NCI-H2081 treated with DMSO at 0.1 percent for 48 hours (cell line): ENCODE results near the gene GPLD1.

Source experiments
- DNase-seq: peaks from one replicate; lab custom pipeline; 2025; lab: John Stamatoyannopoulos, UW

Gene GPLD1

GRCh38 chr6:24497254-24497970 lies 8.0 kb upstream of the GPLD1 start:
- no peak for DNase-seq

DNA sequence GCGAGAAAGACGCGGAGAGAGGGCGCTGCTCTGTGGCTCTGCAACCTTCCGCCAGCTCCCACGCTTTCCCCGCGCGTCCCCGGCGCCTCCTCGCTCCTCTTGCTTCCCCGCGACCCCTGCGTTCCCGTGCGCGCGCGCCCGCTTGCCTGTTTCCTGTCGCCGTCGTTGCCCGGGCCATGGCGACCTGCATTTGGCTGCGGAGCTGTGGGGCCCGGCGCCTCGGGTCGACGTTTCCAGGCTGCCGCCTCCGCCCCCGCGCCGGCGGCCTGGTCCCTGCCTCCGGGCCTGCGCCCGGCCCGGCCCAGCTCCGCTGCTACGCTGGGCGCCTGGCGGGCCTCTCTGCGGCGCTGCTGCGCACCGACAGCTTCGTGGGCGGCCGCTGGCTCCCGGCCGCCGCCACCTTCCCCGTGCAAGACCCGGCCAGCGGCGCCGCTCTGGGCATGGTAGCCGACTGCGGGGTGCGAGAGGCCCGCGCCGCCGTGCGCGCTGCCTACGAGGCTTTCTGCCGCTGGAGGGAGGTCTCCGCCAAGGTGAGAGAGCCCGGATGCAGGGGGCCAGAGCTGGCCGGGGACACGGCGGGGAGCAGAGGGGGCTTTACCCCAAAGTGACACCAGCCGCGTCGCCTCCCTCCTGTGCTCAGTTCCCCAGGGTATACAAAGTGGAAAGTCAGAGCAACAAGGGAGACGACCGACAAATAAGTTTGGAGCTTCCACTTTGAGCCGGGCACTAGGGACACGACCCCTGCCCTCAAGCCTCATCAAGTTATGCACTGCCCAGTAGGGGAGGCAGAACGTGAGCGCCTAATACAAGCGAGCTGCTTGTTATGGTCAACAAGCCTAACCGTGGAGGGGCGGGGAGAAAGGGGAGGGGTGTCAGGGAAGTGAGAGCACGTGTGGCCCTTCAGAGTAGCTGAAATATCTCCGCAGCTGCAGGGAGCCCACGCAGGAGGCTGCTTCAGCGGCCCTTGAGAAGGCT lies 5.7 kb upstream of the GPLD1 start, which contains the start of gene ALDH5A1:
Gene ALDH5A1 (plus strand): TSS at position 149 of the 975 bp plus-strand sequence. CDS start 28 bp downstream, at position 177.
- DNase-seq = no peak

DNA sequence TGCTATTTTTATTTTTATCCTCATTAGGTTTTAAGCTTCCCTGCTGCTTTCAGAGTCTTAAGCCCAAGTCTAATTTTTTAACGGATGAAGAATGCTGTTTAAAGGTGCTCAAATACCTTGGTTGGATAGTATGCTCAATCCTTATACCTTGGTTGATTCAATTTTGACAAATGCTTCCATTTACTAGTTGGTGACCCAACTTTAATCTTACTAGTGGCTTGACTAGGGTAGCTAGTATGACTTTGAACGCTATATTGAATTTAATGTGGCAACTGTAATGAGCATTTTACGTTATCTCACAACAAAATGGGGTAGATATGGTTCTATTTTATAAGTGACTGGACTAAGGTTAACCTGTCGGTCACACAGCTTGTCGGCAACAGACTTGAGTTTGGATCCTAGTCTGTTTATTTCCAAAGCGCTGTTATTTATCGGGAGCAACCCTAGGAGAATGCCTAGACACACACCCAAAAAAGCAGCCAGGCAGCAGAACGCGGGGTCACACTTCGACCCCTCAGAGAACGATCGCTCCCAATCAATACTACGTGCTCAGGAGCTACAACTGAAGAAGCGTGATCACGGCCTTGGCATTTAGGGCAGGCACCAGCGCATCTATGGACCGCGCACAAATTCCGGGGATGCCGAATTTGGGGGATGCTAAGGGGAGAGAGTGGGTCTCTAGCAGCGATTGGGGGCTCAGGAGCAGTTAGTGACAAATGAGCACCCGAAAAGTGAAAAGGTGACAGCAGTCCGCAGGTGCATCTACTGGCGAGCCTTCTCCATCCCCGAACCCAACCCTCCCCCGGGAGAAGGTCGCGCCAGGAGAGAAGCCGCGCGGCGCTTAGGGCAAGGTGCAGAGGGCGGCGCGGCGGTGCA lies 4.8 kb upstream of the GPLD1 start:
- DNase-seq = no peak

GRCh38 chr6:24492475-24492874 lies 3.1 kb upstream of the GPLD1 start:
- no peak for DNase-seq

- no peak for DNase-seq
Measured at GRCh38 chr6:24490948-24491347, 1.6 kb upstream of the GPLD1 start.

- no peak for DNase-seq
Measured at GRCh38 chr6:24489881-24490280, 503 bp upstream of the GPLD1 start.

GRCh38 chr6:24486065-24486464 lies 3.3 kb downstream of the GPLD1 start:
- DNase-seq = no peak

DNA sequence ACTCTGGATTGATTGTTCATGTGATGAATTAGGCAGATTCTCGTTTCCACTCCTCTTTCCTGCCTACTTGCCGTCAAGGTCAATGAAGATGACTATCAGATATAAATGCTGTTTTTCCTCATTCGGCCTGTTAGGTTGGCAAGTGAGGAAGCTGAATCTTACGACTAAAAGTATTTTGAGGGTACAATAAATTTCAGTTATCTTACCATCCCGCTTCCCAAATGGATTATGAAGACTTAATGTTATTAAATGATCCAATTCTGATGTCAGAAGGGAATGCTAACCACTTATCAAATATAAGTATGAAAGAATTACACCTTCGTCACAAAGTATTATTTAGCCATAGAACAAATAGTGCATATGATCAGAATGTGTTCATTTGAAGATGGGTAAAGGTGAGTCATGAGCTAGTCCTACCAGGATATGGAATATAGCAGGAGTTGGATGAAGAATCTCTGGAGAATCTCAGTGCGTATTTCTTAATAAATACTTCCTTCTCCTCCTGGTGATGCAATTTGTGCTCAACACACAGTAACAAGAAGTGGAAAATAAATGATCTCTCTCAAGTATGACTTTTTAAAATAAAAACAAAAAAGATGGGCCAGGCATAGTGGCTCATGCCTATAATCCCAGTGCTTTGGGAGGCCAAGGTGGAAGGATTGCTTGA lies 4.6 kb downstream of the GPLD1 start:
- DNase-seq = no peak

DNA sequence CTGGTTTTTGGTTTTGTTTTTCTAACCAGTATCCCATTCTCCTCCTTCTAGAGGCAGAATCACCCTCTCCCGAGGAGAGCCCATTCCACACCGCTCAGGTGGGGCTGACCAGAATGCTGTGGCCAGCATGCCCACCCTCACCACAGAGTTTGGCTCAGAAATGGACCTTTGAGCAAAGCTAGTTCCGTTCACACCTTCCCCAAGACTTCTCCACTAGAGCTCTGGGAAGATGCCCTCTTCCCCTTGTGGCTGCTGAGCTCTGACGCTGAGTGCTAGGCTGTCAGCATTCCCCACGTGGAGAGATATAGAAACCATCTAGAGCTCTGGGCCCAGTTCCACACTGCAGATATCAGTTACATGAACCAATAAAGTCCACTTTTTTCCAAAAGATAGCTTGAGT lies 7.9 kb downstream of the GPLD1 start:
- no peak for DNase-seq

DNA sequence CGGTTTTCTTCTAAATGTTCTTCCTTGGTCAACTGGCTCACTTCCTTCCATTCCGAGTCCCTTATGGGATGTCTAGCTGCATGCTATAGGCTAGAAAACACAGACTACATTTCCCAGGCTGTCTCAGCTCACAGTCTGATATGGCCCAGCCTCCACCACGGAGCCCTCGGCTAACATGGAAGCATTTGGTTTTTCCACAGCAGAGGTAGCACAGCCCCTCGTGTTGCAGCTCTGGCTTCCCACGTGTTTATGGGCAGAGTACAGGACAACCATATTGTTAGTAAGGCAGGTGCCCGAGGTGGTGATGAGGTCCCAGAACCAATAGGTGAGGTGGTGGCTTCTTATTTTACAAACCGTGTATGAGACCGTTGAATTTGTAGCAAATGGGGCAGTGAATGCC lies 8.7 kb downstream of the GPLD1 start:
- no peak for DNase-seq

- DNase-seq = no peak
Measured at GRCh38 chr6:24478903-24479302, 10.5 kb downstream of the GPLD1 start.

DNA sequence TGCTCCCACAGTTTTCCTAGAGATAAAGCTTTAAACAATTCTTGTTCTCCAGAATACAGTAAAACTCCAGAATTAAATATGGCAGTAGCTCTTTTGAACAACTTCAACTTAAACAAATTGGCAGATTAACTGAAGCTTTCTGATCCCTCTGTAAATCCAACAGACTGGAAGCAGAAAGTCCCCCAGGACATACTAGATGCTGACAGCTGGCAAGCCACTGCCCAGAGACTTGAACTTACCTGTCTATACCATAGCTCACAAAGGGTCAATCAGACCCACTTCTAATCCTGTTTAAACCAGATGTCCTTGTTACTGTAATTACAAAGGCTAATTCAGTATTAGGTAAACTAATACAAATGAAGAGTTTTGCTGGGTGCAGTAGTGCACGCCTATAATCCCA lies 12.3 kb downstream of the GPLD1 start:
- DNase-seq = no peak

DNA sequence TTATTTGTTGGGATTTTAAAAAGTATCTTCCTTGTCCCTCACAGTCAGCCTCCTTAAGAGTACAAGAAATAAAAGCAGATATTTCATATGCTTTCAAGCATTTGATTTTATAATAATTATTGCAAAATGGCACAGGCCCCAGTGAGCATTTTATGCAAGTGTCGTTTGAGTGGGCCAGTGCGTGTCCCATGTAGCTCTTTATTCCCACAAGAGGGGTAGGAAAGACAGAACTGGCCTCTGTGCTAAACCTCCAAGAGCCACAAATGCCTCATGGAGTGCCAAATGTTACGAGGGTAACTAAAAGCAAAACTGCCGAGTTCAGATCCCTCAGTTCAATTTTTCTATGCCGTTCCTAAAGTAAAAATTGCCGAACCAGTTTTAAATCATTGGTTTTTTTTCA lies 12.7 kb downstream of the GPLD1 start:
- no peak for DNase-seq

DNA sequence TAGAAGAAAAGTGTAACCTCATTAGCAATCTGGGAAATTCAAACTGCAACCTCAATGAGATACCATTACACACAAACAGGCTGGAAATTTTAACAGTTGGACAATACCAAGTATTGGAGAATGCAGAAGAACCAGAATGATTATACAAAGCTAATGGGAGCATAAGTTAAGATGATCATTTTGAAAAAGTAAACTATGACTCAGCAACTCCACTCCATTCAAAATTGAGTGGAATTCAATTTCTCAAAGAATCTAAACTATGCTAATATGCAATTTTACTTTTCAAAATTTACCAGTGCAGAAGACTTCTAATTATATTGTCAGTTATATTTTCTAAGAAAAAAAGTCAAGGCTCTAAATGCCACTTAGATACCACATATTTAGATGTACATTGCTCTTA lies 17.2 kb downstream of the GPLD1 start:
- no peak for DNase-seq

- DNase-seq = no peak
Measured at GRCh38 chr6:24469811-24470210, 19.6 kb downstream of the GPLD1 start.

- no peak for DNase-seq
Measured at GRCh38 chr6:24464253-24465038, 24.9 kb downstream of the GPLD1 start.

DNA sequence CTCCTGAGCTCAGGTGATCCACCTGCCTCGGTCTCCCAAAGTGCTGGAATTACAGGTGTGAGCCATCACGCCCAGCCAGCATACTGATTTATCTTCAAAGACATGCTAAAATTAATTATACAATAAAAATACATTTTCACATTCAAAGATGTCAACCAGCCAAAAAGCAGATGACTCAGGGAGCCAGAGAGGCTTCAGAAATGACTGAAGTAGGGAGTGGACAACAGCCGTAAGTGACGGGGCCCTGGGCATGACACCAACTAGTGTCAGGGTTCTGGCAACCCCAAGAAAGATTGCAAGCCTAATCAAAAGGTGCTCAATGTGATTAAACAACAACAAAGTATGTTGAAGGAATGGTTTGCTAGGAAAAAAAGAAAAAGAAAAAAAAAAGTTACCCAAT lies 28.4 kb downstream of the GPLD1 start:
- DNase-seq = no peak

DNA sequence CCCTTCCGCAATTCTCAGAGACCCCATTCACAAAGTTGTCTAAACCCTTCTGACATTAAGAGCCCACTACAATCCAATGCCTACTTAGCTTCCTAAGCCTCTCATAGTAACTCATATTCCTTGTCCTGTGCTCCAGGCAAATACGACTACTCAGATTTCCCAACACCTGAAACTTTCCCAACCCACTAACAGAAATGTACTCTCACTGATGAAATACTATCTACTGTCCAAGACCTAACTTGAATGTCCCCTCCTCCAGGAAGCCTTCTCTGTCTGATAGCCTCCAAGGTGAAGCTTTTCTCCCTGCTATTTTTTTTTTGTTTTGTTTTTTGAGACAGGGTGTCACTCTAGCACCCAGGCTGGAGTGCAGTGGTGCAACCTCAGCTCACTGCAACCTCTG lies 30.4 kb downstream of the GPLD1 start:
- DNase-seq = no peak

GRCh38 chr6:24458134-24458533 lies 31.2 kb downstream of the GPLD1 start:
- no peak for DNase-seq

DNA sequence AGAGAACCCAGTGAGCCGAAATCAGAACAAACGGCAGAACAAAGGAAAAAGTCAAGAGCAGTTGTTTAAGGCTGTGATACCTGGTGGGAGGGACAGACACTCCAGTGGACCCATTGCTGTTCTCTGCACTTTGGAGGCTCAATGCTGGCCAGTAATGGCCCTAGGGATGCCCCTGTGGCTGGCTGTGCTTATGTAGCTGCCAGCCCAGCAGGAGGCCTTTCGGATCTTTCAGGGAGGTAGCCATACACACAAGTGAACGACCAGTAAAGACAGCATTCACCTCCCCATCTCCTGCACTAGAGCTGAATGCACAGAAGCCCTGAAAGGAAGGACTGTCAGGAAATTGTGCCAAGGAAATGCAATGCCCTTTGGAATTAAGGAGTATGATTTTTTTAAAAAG lies 34.3 kb downstream of the GPLD1 start:
- DNase-seq = no peak

DNA sequence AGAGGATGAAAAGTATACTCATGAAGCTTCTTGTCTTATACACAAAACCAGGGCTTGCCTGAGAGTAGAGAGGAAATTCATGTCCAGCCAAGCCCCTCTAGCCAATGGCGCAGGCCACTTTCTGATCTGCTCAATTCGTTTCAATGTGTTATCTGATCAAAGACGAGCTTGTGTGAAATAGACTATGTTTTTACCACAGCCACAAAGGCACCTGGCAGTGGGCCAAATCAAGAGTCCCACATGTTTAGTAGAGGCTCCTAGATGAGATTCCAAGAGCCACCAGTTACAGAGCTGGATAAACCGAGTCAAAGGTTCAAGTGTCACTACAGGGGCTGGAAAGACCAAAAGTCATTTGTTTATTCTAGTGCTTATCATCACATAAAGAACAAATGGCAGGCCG lies 34.9 kb downstream of the GPLD1 start:
- no peak for DNase-seq
